Stimulated activated memory B cell treated with anti-CD40 and anti-IgM and Interleukin-4, amounts not matched to agents 10 μg/mL and 1 μg/mL and 100 μg/mL, for 72 hours (primary cell): ENCODE data around the gene MYRIP.

ENCODE experiments used
- ATAC-seq: fragments of 150-1000 bp; cut with Tn5 transposase; 2 replicates; pipeline ENCODE4 v1.10.0; 2021
- H3K27ac Mint-ChIP-seq: one replicate; pipeline ENCODE4 v1.8.0; 2022; ENCODE audit warnings: mild to moderate bottlenecking, mixed read lengths
- H3K27me3 Mint-ChIP-seq: one replicate; pipeline ENCODE4 v1.8.0; 2022; ENCODE audit warnings: mixed read lengths
- H3K36me3 Mint-ChIP-seq: one replicate; pipeline ENCODE4 v1.8.0; 2022; ENCODE audit warnings: mixed read lengths
- H3K4me1 Mint-ChIP-seq: one replicate; pipeline ENCODE4 v1.8.0; 2022; ENCODE audit warnings: mixed read lengths
- H3K4me3 Mint-ChIP-seq: one replicate; pipeline ENCODE4 v1.8.0; 2022; ENCODE audit warnings: mild to moderate bottlenecking, moderate library complexity, mixed read lengths
- H3K9me3 Mint-ChIP-seq: one replicate; pipeline ENCODE4 v1.8.0; 2022; ENCODE audit warnings: mixed read lengths

MYRIP gene

DNA sequence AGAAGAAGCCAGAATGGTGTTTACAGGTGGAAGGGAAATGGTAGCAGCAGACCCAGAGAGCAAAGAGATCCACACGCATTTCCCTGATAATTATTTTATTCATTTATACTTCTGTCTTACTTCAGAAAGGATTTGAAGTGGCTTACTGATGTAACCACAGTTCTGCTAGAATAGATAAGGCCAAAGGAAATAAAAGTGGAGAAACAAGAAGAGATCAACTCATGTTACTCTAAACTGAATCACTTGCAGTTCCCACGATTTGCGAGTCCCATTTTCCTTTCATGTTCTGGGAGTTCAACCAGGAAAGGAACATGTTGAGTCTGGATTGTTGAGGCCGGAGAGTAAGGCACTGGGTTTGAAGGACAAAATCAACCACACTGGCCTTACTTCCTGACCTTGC is 151.8 kb downstream of the MYRIP start:
- Mint-ChIP-seq H3K27ac (no peak overlapping the region), H3K9me3 (peaks cover 4% of the 10 kb centered on the region), H3K36me3 (no peaks in the 10 kb centered on the region), H3K27me3 (no peaks in the 10 kb centered on the region), H3K4me3 (no peak overlapping the region), H3K4me1 (no peaks in the 10 kb centered on the region)
- no peak for ATAC-seq

DNA sequence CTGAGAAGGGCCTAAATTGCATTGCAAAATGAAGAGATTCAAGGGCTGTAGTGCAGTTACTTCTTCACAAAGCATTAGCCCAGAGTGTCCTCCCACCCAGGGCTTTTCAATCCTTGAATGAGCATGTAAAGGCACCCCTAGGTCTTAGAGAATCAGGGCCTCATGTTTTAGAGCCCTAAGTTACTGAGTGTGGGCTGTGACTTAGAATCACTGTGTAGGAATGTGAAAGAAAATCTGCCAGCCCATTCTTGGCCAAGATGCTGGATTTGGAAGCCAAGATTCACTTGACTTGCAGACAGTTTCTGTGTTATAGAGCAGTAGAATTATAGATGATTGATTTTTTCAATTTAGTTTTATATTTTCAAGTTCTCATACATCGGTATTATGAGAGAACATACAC is 153.2 kb downstream of the MYRIP start:
- no peaks in the 10 kb centered on the region for H3K36me3 Mint-ChIP-seq
- H3K27me3 Mint-ChIP-seq = no peaks in the 10 kb centered on the region
- H3K4me3 Mint-ChIP-seq = no peak overlapping the region
- H3K9me3 Mint-ChIP-seq = no peaks in the 10 kb centered on the region
- ATAC-seq = no peak
- H3K4me1 Mint-ChIP-seq = no peaks in the 10 kb centered on the region
- H3K27ac Mint-ChIP-seq = no peak overlapping the region

DNA sequence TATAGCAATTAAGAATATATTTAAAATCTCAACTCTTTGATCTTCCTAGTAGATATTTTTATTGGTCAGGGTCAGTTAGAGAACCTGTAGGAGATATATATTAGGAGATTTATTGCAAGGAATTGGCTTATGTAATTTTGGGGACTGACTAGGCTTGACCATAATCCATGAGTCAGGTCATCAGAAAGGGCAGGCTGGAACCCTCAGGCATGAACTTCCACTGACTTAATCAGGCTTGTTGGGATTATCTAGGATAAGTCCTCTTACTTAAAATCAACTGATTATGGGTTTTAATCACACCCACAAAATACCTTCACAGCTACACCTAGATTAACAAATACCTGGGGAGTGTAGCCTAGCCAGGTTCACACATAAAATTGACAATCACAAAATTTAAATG is 156.1 kb downstream of the MYRIP start:
- Mint-ChIP-seq H3K36me3 (no peaks in the 10 kb centered on the region), H3K27me3 (peaks cover 6% of the 10 kb centered on the region), H3K27ac (no peak overlapping the region), H3K4me3 (no peak overlapping the region), H3K9me3 (peaks cover 3% of the 10 kb centered on the region), H3K4me1 (no peaks in the 10 kb centered on the region)
- no peak for ATAC-seq

DNA sequence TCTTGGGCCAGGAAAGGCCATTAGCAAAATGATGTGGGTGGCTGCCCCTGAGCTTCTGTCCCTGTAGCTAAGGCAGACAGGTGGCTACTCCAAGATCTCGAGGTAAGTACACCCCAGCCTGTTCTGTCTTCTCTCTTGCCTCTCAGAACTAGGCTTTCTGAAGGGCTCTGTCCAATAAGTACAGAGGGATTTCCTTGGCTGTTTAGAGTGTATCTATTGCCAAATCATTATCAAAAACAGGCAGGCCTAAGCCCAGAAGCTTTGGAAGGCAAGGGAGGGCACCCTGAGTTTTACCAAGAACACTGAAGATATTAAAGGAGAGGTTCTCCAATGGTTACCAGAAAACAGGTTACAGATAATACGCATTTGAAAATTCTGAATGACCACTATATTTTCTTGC is 156.6 kb downstream of the MYRIP start:
- Mint-ChIP-seq H3K27me3 (peaks cover 11% of the 10 kb centered on the region), H3K4me1 (no peaks in the 10 kb centered on the region), H3K36me3 (no peaks in the 10 kb centered on the region), H3K27ac (no peak overlapping the region), H3K9me3 (peaks cover 3% of the 10 kb centered on the region), H3K4me3 (no peak overlapping the region)
- no peak for ATAC-seq

DNA sequence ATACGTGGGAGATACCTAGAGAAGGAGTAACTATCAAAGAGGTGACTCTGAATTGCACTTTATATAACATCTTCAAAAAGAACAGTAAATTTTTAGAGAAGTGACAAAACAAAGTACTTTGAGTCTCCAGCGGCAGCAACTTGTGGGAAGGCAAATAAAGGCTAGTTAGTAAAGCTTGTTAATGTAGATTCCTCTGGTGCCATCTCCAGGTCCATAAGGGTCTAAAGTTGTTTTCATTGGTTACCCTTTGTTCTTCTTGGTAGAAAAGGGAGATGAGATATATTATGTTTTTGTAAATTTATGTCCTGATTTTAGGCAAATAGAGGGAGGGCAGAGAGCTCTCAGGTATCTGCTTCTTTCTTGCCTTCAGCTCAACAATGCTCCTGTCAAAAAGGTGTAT is 161.6 kb downstream of the MYRIP start:
- peaks cover 3% of the 10 kb centered on the region for H3K9me3 Mint-ChIP-seq
- peaks cover 12% of the 10 kb centered on the region for H3K27me3 Mint-ChIP-seq
- no peak overlapping the region for H3K4me3 Mint-ChIP-seq
- no peak for ATAC-seq
- no peaks in the 10 kb centered on the region for H3K36me3 Mint-ChIP-seq
- no peak overlapping the region for H3K27ac Mint-ChIP-seq
- no peaks in the 10 kb centered on the region for H3K4me1 Mint-ChIP-seq

DNA sequence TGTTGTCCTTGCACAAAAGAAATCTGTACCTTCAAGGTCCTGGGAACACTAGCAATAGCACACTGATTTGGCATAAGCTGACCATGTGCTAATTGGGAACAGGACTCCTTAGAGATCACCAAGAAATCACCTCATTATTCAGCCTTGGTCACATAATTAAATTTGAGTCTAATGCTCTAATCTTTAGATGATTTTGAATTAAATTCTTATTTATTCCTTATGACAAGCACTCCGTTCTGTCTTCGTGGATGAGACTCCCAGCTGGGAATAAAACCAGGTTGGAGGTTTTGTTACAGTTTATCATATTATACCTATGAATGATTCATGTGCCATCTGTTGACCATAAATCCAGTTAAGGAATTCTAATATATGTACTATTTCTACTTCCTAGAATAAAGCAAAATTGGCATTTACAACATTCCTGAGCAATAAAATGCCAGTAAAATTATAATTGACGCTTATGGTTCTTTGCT is 162.2 kb downstream of the MYRIP start:
- no peak for ATAC-seq
- Mint-ChIP-seq H3K27ac (no peak overlapping the region), H3K4me1 (no peaks in the 10 kb centered on the region), H3K9me3 (peaks cover 3% of the 10 kb centered on the region), H3K4me3 (no peak overlapping the region), H3K36me3 (no peaks in the 10 kb centered on the region), H3K27me3 (peaks cover 12% of the 10 kb centered on the region)

DNA sequence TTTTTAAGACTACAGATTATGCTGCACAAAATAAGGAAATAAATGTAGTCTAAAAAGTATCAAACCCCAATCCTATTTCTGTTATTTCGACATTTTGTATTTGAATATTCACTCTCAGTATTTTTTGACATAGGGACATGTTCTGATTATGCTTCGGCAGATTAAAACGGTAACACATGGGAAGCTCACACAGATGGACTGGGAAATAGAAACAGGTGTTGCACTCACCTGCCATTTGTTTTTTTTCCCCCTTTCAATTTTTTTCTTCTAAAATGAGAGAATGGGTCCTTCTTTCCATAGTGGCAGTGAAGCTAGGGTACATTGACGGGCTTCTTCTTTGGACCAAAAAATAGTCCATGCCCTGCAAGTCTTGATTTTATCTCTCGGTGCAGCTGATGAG is 163.1 kb downstream of the MYRIP start:
- no peaks in the 10 kb centered on the region for H3K36me3 Mint-ChIP-seq
- no peak overlapping the region for H3K27ac Mint-ChIP-seq
- no peak overlapping the region for H3K4me3 Mint-ChIP-seq
- ATAC-seq = no peak
- H3K4me1 Mint-ChIP-seq = no peaks in the 10 kb centered on the region
- peaks cover 12% of the 10 kb centered on the region for H3K27me3 Mint-ChIP-seq
- peaks cover 3% of the 10 kb centered on the region for H3K9me3 Mint-ChIP-seq

DNA sequence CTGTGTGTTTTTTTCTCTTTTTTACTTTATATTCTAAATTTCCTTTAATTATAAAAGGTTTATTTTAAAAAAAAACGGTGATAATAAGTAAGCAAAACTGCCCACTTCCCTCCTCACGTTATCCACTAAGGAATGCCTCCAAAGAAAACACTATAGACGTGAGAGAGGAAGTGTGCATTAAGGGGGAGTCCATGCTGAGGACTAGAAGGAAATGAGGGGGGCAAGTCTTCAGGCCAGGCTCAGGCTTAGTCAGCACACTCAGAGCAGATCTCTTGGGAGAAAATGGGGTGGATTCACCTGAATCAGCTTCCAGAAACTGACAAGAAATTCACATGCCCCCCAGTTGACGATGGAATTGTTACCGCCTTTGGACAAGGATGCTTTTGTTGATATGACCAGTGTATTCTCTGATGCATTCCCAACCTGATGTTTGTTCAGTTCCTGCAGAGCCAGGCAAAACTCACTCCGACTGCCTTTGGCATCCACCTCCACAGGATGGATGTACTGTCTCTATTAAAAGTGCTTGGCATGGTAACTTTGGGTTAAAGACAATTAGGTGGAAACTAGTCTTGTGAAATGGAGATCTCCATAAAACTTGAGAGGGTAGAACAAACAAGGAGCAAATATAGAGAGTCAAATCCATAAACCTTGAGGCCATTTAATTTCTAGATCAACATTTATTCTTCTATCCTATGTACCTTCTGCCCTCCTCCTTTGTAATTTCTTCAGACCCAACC is 167.8 kb downstream of the MYRIP start:
- no peaks in the 10 kb centered on the region for H3K4me1 Mint-ChIP-seq
- no peaks in the 10 kb centered on the region for H3K36me3 Mint-ChIP-seq
- H3K4me3 Mint-ChIP-seq = no peak overlapping the region
- H3K27ac Mint-ChIP-seq = no peak overlapping the region
- no peaks in the 10 kb centered on the region for H3K9me3 Mint-ChIP-seq
- no peaks in the 10 kb centered on the region for H3K27me3 Mint-ChIP-seq
- ATAC-seq = no peak

DNA sequence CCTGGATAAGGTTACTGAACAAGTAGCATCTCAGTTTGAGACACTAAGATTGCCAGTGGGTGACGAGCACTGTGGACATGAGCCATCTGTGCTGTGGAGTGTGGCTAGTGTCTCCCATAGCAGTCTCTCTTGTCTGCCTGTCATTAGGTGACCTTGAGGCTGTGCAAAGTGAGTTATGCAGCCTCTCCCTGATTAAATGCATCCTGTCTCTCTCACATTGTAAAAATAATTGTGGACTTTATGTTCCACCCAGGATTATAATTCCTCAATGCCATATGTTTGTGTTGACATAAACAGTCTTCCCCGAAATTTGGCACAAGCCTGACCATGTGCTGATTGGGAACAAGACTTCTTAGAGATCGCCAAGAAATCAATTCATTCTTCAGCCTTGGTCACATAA is 168.9 kb downstream of the MYRIP start:
- Mint-ChIP-seq H3K4me1 (no peaks in the 10 kb centered on the region), H3K4me3 (no peak overlapping the region), H3K27ac (no peak overlapping the region), H3K27me3 (no peaks in the 10 kb centered on the region), H3K9me3 (no peaks in the 10 kb centered on the region), H3K36me3 (no peaks in the 10 kb centered on the region)
- no peak for ATAC-seq

DNA sequence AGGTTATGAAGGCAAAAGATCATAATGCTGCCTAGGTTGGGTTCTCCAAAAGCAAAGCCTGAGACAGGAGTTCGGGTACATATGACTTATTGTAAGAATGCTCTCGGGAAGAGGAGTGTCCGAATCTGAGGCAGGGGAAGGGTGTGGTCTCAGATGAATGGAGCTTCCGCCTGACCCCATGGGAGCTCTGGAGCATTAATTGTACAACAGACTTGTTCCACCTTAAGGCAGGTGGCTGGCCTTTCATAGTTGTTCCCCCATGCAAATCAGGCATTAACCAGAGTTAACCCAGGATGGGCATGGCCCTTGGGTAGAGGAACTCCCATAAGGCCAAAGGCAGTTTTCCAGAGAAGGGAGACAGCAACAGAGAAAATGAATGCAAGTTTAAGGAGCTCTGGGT is 170.6 kb downstream of the MYRIP start:
- H3K36me3 Mint-ChIP-seq = no peaks in the 10 kb centered on the region
- H3K9me3 Mint-ChIP-seq = no peaks in the 10 kb centered on the region
- no peak for ATAC-seq
- no peaks in the 10 kb centered on the region for H3K4me1 Mint-ChIP-seq
- H3K27me3 Mint-ChIP-seq = no peaks in the 10 kb centered on the region
- no peak overlapping the region for H3K27ac Mint-ChIP-seq
- no peak overlapping the region for H3K4me3 Mint-ChIP-seq

DNA sequence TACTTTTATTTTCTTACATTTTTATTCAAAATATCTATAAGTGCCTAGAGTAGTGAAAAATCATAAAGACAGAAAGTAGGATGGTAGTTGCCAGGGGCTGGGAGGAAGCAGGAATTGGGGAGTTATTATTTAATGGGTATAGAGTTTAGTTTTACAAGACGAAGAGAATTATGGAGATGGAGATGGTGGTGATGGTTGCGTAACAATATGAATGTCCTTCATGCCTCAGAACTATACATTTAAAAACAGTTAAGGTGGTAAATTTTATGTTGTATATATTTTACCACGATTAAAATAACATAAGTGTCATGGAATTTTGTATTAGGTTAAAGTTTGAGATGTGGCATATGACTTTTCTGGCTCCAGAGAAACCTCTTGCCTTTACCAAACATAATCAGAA is 171.4 kb downstream of the MYRIP start:
- H3K9me3 Mint-ChIP-seq = no peaks in the 10 kb centered on the region
- no peaks in the 10 kb centered on the region for H3K4me1 Mint-ChIP-seq
- ATAC-seq = no peak
- no peaks in the 10 kb centered on the region for H3K36me3 Mint-ChIP-seq
- H3K27me3 Mint-ChIP-seq = no peaks in the 10 kb centered on the region
- no peak overlapping the region for H3K4me3 Mint-ChIP-seq
- no peak overlapping the region for H3K27ac Mint-ChIP-seq

DNA sequence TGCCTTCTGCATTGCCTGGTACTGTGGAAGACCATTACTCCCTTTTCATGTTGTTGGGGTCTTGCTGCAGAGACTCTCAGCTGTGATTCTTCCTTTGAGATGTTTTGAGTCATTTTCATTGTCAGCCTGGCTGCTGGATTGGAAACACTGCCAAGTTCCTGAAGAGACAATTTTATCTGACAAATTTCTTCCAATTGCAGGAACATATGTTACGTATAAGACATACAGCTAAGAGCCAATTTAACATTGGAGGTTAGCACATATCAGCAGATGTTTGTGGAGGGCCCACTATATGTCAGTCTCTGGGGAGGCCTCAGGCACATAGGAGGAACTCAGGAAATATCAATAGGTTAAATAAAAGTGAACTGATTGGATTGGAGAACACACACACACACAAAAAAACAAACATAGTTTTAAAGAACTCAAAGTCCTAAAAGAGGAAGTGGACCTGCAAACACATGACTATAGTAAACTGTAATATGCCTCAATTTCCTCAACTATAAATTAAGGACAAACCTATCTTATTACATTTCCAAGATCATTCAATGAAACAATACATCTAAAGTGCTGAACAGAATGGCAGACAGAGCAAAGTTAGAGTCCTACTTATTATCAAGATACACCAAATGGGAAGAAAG is 172.3 kb downstream of the MYRIP start:
- Mint-ChIP-seq H3K9me3 (peaks cover 3% of the 10 kb centered on the region), H3K4me1 (no peaks in the 10 kb centered on the region), H3K27ac (no peak overlapping the region), H3K27me3 (no peaks in the 10 kb centered on the region), H3K36me3 (no peaks in the 10 kb centered on the region), H3K4me3 (no peak overlapping the region)
- no peak for ATAC-seq

DNA sequence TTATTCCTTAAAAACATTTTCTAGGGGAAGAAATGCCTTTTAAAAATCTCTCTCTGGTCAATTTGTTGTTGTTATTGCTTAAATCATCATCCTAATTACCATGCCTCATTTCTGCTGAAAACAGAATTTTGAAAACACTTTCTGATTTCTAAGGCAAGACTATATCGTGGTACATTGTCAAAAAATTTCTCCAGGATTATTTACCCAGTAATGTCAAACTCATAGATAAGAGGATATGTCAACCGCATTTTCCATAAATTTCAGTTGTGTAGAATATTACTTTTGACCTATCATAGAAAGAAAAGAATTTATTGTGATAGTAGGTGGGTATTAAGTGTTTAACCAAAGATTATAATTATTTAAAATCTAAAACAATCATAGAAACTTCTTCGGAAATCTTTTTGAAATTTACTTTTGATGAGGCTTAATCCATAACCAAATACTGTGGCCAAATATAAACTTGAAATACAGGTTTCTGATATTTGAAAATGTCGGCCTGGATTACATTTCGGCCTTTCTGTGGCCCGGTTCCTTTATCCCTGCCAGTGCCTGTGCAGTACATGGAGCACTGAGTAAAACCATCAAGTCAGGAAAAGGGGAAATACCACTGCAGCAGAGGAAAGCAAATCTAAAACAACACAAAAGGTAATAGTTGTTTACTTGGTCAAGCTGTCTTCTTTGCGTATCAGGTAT is 173.4 kb downstream of the MYRIP start:
- Mint-ChIP-seq H3K27me3 (no peaks in the 10 kb centered on the region), H3K9me3 (peaks cover 6% of the 10 kb centered on the region), H3K4me1 (no peaks in the 10 kb centered on the region), H3K36me3 (no peaks in the 10 kb centered on the region), H3K27ac (no peak overlapping the region), H3K4me3 (no peak overlapping the region)
- ATAC-seq = no peak

DNA sequence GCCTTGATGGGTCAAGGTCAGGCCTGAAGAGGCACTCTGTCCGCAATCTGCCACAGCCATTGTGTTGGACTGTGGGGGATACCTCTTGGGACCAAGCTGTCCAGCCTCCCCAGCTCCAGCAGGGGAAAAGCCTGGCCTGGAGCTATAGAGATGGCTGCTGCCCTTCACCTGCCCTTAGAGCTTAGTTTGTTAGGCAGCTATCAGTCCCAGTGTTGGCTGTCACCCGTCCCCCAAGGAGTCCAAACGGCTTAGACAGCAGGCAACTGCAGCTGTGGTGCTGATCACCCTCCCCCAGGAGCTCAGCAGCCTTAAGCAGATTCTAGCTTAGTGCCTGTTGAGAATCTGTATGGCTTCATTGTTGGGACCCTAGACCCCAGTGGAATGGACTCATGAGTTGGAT is 180.3 kb downstream of the MYRIP start:
- Mint-ChIP-seq H3K27ac (no peak overlapping the region), H3K4me1 (no peaks in the 10 kb centered on the region), H3K36me3 (no peaks in the 10 kb centered on the region), H3K4me3 (no peak overlapping the region), H3K9me3 (peaks cover 9% of the 10 kb centered on the region), H3K27me3 (peaks cover 26% of the 10 kb centered on the region)
- ATAC-seq = no peak

DNA sequence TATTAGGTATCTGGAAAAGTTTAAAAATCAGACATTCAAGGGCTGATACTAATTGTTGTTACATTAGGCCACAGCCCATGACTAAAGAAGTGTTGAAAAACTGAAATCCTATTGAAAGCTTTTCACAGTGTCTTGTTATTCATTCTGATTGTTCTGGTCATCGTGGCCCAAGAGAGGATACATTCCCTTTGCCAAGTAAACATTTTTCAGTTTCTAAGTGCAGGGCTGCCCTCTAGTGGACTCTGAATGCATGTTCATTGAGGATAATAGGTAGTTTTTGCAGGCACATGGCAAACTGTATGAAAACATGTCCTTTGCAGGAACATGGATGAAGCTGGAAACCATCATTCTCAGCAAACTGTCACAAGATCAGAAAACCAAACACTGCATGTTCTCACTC is 181.1 kb downstream of the MYRIP start:
- no peaks in the 10 kb centered on the region for H3K4me1 Mint-ChIP-seq
- H3K4me3 Mint-ChIP-seq = no peak overlapping the region
- no peak overlapping the region for H3K27ac Mint-ChIP-seq
- peaks cover 9% of the 10 kb centered on the region for H3K9me3 Mint-ChIP-seq
- no peaks in the 10 kb centered on the region for H3K36me3 Mint-ChIP-seq
- H3K27me3 Mint-ChIP-seq = peaks cover 26% of the 10 kb centered on the region
- ATAC-seq = no peak

DNA sequence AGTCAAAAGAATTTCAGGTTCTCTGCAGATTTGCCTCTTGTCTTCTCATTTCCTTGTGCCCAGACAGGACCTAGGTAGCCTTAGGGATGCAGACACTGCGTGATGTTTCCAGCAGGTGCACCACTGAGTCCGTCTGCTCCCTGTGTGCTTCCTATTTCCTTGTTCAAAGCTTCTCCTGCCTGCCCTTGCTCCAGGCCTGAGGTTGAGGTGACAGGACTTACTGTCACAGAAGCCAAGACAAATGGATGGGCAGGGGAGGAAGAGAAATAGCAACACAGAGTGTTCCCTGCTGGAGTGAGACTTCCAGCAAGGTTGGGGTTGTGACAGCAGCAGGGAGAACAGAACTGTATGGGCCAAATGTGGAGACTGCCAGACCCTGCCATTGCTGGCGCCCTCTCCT is 199.4 kb downstream of the MYRIP start:
- ATAC-seq = no peak
- no peaks in the 10 kb centered on the region for H3K9me3 Mint-ChIP-seq
- H3K4me1 Mint-ChIP-seq = no peaks in the 10 kb centered on the region
- H3K27ac Mint-ChIP-seq = no peak overlapping the region
- no peak overlapping the region for H3K4me3 Mint-ChIP-seq
- no peaks in the 10 kb centered on the region for H3K27me3 Mint-ChIP-seq
- H3K36me3 Mint-ChIP-seq = no peaks in the 10 kb centered on the region
